ENCODE data around the gene TMEM132E. TPM values are rescaled to one million over a fixed set of nuclear protein-coding genes. Genes with fewer than 3 reads are reported as not detected.

The TMEM132E gene
- total and polyA plus RNA-seq, 9 donors = 0.08 to 0.40 (median 0.20) TPM; not detected in 2

DNA sequence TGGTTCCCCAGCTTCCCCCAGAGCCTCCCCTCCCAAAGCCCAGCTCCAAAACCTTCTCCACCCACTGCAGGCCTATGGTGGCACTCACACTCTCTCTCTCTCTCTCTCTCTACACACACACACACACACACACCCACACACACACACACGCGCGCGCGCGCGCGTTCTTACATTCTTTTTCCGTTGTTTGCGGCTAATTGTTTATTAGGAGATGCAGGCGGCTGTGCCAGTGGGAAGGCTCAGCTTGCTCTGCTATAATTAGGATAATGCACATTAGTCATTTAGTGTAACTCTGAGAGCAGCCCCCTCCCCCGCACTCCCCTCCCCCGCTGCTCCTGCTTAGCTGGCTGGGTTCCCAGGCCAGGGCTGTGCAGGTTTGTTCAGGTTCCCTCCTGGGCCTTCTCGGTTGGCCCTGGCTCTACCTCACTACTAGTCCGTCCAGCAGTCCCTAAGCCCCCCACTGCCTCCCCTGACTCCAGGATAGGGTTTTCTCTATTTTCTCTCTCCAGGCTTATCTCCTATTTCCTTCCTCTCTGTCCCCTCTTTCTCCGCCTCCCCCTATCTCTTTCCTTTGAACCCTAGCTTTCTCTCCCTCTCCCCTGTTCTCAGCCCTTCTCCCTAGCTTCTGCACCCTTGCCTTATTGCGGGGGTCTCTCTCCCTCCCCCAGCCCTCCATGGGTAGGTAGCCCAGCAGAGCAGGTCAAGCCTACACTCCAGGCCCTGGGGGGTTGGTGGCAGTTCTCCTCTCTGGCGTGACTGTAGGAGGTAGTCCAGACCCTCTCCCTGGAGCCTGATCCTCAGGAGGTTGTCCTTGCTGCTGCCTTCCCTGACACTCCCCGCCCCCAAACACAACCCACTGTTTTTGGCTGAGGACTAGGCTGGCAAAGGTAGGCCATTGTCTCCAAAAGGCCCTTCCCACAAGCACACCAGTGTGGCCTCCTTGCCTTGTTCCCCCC lies 34.0 kb downstream of the TMEM132E start:
- Histone ChIP-seq H3K27me3 (no peaks in the 10 kb centered on the region), H3K27ac (no peak overlapping the region), H3K9me3 (no peaks in the 10 kb centered on the region), H3K36me3 (no peaks in the 10 kb centered on the region), H3K4me1 (ENCODE audit: insufficient read depth) (peaks cover 2% of the 10 kb centered on the region), H3K4me3 (no peak overlapping the region)
- intact Hi-C loops (cut with DNase I) = no loop called here
- peak in 4 of 5 donors; percentile 36 to 62 (median 56) for DNase-seq
- WGBS, 3 donors = 19 to 29% (median 21%) methylated on average over 19 of the region's 19 CpGs
- TF ChIP-seq, protein P1, sequence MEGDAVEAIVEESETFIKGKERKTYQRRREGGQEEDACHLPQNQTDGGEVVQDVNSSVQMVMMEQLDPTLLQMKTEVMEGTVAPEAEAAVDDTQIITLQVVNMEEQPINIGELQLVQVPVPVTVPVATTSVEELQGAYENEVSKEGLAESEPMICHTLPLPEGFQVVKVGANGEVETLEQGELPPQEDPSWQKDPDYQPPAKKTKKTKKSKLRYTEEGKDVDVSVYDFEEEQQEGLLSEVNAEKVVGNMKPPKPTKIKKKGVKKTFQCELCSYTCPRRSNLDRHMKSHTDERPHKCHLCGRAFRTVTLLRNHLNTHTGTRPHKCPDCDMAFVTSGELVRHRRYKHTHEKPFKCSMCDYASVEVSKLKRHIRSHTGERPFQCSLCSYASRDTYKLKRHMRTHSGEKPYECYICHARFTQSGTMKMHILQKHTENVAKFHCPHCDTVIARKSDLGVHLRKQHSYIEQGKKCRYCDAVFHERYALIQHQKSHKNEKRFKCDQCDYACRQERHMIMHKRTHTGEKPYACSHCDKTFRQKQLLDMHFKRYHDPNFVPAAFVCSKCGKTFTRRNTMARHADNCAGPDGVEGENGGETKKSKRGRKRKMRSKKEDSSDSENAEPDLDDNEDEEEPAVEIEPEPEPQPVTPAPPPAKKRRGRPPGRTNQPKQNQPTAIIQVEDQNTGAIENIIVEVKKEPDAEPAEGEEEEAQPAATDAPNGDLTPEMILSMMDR (IDR thresholded peaks at IDR 0.05) = no peak
- TF ChIP-seq EP300 (IDR thresholded peaks at IDR 0.05) = no peak
- TF ChIP-seq POLR2A (IDR thresholded peaks at IDR 0.05) = no peak

DNA sequence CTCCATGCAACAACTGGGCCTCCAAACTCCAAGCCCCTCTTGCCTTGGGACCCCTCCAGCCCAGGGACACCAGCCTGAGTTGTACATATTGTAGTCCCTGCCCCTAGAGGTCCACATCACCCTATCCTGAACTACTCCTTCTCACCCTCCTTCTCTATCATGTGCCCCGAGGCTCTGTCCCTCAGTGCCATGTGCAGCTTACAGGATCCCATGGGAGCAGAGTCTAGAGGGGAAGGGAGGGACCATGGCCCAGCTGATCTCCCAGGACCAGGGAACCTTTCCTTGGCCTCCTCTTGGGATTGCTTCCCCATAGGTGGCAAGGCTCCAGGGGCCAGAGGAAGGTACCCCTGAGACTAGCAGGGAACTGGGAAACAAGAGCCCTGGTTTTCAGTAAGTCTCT lies 35.3 kb downstream of the TMEM132E start:
- intact Hi-C loops (cut with DNase I) = no loop called here
- H3K9me3 ChIP-seq = no peaks in the 10 kb centered on the region
- WGBS, 3 donors = 82 to 86% (median 85%) methylated on average over 1 of the region's 1 CpG
- no peaks in the 10 kb centered on the region for H3K27me3 ChIP-seq
- no peak overlapping the region for H3K4me3 ChIP-seq
- TF ChIP-seq, protein P1 (IDR thresholded peaks at IDR 0.05) = no peak
- TF ChIP-seq POLR2A (IDR thresholded peaks at IDR 0.05) = no peak
- no peak for TF ChIP-seq EP300 (IDR thresholded peaks at IDR 0.05)
- no peak for DNase-seq
- peaks cover 2% of the 10 kb centered on the region for H3K4me1 ChIP-seq (ENCODE audit: insufficient read depth)
- no peaks in the 10 kb centered on the region for H3K36me3 ChIP-seq
- H3K27ac ChIP-seq = no peak overlapping the region

DNA sequence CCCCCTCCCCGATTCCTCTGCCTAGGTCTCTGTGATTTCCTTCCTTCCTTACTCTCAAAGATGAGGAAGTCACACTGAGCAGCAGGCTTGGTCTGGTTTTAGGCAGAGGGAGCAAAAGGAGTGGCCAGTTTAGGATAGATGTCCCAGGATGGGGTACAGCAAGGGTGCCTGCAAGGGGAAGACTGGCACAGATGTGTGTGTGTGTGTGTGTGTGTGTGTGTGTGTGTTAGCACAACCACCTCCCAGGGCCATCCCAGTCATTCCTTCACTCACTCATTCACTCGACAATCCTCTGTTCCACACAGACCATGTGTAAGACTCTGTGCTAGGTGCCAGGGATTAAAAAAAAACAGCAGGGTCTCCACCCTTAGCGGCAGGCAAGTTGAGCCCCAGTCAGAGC lies 35.9 kb downstream of the TMEM132E start:
- DNase-seq = no peak
- Histone ChIP-seq H3K9me3 (no peaks in the 10 kb centered on the region), H3K27me3 (no peaks in the 10 kb centered on the region), H3K36me3 (no peaks in the 10 kb centered on the region), H3K27ac (no peak overlapping the region), H3K4me3 (no peak overlapping the region), H3K4me1 (ENCODE audit: insufficient read depth) (peaks cover 2% of the 10 kb centered on the region)
- 61 to 68% (median 65%) methylated on average over 3 of the region's 3 CpGs for WGBS, 3 donors
- TF ChIP-seq, protein P1 (IDR thresholded peaks at IDR 0.05) = no peak
- TF ChIP-seq EP300 (IDR thresholded peaks at IDR 0.05) = no peak
- no peak for TF ChIP-seq POLR2A (IDR thresholded peaks at IDR 0.05)
- intact Hi-C loops (cut with DNase I) = no loop called here

- Histone ChIP-seq H3K4me3 (no peak overlapping the region), H3K27ac (no peak overlapping the region), H3K27me3 (no peaks in the 10 kb centered on the region), H3K36me3 (no peaks in the 10 kb centered on the region), H3K4me1 (ENCODE audit: insufficient read depth) (peaks cover 2% of the 10 kb centered on the region), H3K9me3 (no peaks in the 10 kb centered on the region)
- no peak for TF ChIP-seq POLR2A (IDR thresholded peaks at IDR 0.05)
- TF ChIP-seq, protein P1 (IDR thresholded peaks at IDR 0.05) = no peak
- TF ChIP-seq EP300 (IDR thresholded peaks at IDR 0.05) = no peak
- intact Hi-C loops (cut with DNase I) = no loop called here
- no peak for DNase-seq
- WGBS, 3 donors = 0 to 7% (median 6%) methylated on average over 3 of the region's 3 CpGs
These were observed 36.8 kb downstream of the TMEM132E start for GRCh38 chr17:34616148-34616547.
